HepG2 (cell line): ENCODE measurements around the gene CAMTA1. TPM values are rescaled to one million over a fixed set of nuclear protein-coding genes. Genes with fewer than 3 reads are reported as not detected.

Experiments
- ATF1 ChIP-seq: IDR thresholded peaks from 2 replicates; pipeline ENCODE4 v1.6.1; 2016; ENCODE audit warnings: mild to moderate bottlenecking, control low read depth
- MLXIP ChIP-seq: sonication (generic); formaldehyde crosslinking; IDR thresholded peaks from 2 replicates; pipeline ENCODE4 v1.9.0; 2021; ENCODE audit warnings: missing genetic modification reagents, borderline replicate concordance
- SKIL ChIP-seq: sonication (generic); formaldehyde crosslinking; IDR thresholded peaks from 2 replicates; pipeline ENCODE4 v1.8.0; 2022; ENCODE audit warnings: missing genetic modification reagents, mild to moderate bottlenecking, moderate library complexity, borderline replicate concordance
- TBP ChIP-seq: sonication (generic); formaldehyde crosslinking; IDR thresholded peaks from 2 replicates; pipeline ENCODE4 v1.5.0; 2020; ENCODE audit warnings: missing genetic modification reagents
- ZFP36L1 ChIP-seq: sonication (generic); formaldehyde crosslinking; IDR thresholded peaks from 2 replicates; pipeline ENCODE4 v1.8.0; 2022; ENCODE audit warnings: mild to moderate bottlenecking, missing genetic modification reagents, moderate library complexity
- ZFP37 ChIP-seq: sonication (generic); formaldehyde crosslinking; IDR thresholded peaks from 2 replicates; pipeline ENCODE4 v1.4.0; 2020; ENCODE audit warnings: missing genetic modification reagents, borderline replicate concordance
- ZNF318 ChIP-seq: sonication (generic); formaldehyde crosslinking; IDR thresholded peaks from 2 replicates; pipeline ENCODE4 v1.4.0; 2020; ENCODE audit warnings: mild to moderate bottlenecking, missing genetic modification reagents
- ZNF362 ChIP-seq: sonication (generic); formaldehyde crosslinking; IDR thresholded peaks from 2 replicates; pipeline ENCODE4 v1.4.0; 2020; ENCODE audit warnings: missing genetic modification reagents, mild to moderate bottlenecking, borderline replicate concordance
- ZNF850 ChIP-seq: sonication (generic); formaldehyde crosslinking; conservative IDR thresholded peaks from 2 replicates; pipeline ENCODE4 v1.9.0; 2021; ENCODE audit warnings: mild to moderate bottlenecking, missing genetic modification reagents
- ZSCAN30 ChIP-seq: sonication (generic); formaldehyde crosslinking; IDR thresholded peaks from 2 replicates; pipeline ENCODE4 v1.5.0; 2020; ENCODE audit warnings: mild to moderate bottlenecking, missing genetic modification reagents
- polyA plus RNA-seq, 8 experiments: library from polyadenylated mRNA; depleted of rRNA in 3 of 8; stranded (reverse) in 7 of 8; unstranded in 1 of 8; fragments of >200 nt; fragmentation: Illumina TruSeq in 4 of 8; extraction: Trizol in 4 of 8; gene quantifications; 2 replicates each; pipeline versions ENCODE4 v1.2.1 to v1.2.3, GENCODE V29; 2011 to 2016; ENCODE audit warnings: low read depth in 4 of 8, missing spikeins in 1 of 8, mixed read lengths in 1 of 8; ENCODE audit not compliant: insufficient read depth in 1 of 8
- total RNA-seq, 5 experiments: library from RNA; depleted of rRNA; stranded (reverse); fragments of >200 nt; fragmentation: Illumina TruSeq; extraction: Trizol; gene quantifications; 2 replicates each; pipeline ENCODE4 v1.2.3, GENCODE V29; 2016; ENCODE audit warnings: low read depth in 1 of 5

The CAMTA1 gene
- total and polyA plus RNA-seq, 2 of the 13 experiments (the other 11 are each of a cell fraction or from before 2014, with no cell fraction given), result 25.0 to 36.4 TPM

- TF ChIP-seq ATF1 (CRISPR knock-in tag) (no peak), TBP (CRISPR knock-in tag) (no peak), MLXIP (CRISPR knock-in tag) (no peak), ZSCAN30 (CRISPR knock-in tag) (no peak), ZFP36L1 (CRISPR knock-in tag) (no peak), ZFP37 (CRISPR knock-in tag) (no peak), ZNF318 (CRISPR knock-in tag) (no peak), SKIL (CRISPR knock-in tag) (no peak), ZNF850 (CRISPR knock-in tag) (no peak), ZNF362 (CRISPR knock-in tag) (no peak)
Observed at GRCh38 chr1:7783826-7784491, 998.7 kb downstream of the CAMTA1 start, which contains the start of gene PER3 (continued).
